Measurements from ENCODE around the gene TMEM201. TPM values are rescaled to one million over a fixed set of nuclear protein-coding genes. Genes with fewer than 3 reads are reported as not detected.

Gene TMEM201
- total and polyA plus RNA-seq, 4 donors: 1.5 to 3.5 (median 2.9) TPM

DNA sequence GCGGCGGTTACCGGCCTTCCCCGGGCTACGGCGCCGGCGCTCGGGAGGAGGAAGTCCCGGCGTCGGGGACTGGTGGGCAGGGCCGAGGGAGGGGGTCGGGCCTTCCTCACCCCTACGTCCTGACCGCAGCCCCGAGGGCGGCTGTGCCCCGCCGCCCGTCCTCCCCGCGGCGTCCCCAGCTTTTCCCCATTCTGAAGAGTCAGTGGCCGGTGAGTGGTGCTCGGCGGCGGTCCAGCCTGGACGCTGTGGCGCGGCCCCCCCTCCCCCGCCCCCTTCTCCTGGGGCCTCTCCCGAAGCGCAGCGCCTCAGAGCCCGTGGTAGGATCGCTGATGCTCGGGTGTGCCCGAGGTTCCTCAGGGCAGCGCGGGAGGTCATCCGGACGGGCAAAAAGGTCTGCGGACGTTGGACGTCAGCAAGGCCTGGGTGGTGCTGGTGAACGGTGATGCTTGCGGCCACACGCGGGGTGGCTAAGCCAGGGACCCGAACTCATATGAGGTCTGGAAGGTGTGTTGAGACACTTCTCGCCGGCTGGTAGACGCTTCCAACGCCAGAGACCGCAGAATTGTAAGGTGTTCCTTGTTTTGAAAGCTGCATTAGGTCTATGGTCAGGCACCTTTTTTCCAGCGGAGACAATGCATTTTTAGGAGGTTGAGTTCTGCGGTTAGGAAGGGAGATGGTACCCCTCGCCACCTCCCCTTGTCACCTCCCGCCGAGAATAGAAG lies 48.7 kb upstream of the TMEM201 start:
- H3K36me3 ChIP-seq (ENCODE audit: control insufficient read depth in 4 of 4, insufficient read depth in 3 of 4, low read depth in 1 of 4, low read length in 3 of 4): no peaks in the 10 kb centered on the region
- H3K9ac ChIP-seq (ENCODE audit: low read depth in 1 of 2, low read length in 2 of 2): peak overlapping the region; percentile 45 to 73
- no peaks in the 10 kb centered on the region for H3K9me3 ChIP-seq (ENCODE audit: control insufficient read depth in 4 of 4, low read length in 3 of 4)
- peak overlapping the region; percentile 83 to 99 (median 90) for H3K4me3 ChIP-seq (ENCODE audit: low read depth in 1 of 3, low read length in 3 of 3)
- no peaks in the 10 kb centered on the region for H3K27me3 ChIP-seq (ENCODE audit: control insufficient read depth in 4 of 4, insufficient read depth in 4 of 4, low read length in 3 of 4)
- 4% methylated on average over 61 of the region's 61 CpGs for WGBS
- TF ChIP-seq FOXA1 (IDR thresholded peaks at IDR 0.05) (no peak), TAF1 (conservative IDR thresholded peaks at IDR 0.05) (peak; percentile 17), HNF4A (conservative IDR thresholded peaks at IDR 0.05) (no peak), EGR1 (IDR thresholded peaks at IDR 0.05; ENCODE audit: low read depth in 2 of 2) (no peak), JUND (IDR thresholded peaks at IDR 0.05) (no peak), YY1 (IDR thresholded peaks at IDR 0.05) (no peak), FOXA2 (IDR thresholded peaks at IDR 0.05) (no peak)
- TF ChIP-seq, protein P1, sequence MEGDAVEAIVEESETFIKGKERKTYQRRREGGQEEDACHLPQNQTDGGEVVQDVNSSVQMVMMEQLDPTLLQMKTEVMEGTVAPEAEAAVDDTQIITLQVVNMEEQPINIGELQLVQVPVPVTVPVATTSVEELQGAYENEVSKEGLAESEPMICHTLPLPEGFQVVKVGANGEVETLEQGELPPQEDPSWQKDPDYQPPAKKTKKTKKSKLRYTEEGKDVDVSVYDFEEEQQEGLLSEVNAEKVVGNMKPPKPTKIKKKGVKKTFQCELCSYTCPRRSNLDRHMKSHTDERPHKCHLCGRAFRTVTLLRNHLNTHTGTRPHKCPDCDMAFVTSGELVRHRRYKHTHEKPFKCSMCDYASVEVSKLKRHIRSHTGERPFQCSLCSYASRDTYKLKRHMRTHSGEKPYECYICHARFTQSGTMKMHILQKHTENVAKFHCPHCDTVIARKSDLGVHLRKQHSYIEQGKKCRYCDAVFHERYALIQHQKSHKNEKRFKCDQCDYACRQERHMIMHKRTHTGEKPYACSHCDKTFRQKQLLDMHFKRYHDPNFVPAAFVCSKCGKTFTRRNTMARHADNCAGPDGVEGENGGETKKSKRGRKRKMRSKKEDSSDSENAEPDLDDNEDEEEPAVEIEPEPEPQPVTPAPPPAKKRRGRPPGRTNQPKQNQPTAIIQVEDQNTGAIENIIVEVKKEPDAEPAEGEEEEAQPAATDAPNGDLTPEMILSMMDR (IDR thresholded peaks at IDR 0.05; ENCODE audit: low read depth, low read length, missing input control): no peak
- TF ChIP-seq, protein P2, sequence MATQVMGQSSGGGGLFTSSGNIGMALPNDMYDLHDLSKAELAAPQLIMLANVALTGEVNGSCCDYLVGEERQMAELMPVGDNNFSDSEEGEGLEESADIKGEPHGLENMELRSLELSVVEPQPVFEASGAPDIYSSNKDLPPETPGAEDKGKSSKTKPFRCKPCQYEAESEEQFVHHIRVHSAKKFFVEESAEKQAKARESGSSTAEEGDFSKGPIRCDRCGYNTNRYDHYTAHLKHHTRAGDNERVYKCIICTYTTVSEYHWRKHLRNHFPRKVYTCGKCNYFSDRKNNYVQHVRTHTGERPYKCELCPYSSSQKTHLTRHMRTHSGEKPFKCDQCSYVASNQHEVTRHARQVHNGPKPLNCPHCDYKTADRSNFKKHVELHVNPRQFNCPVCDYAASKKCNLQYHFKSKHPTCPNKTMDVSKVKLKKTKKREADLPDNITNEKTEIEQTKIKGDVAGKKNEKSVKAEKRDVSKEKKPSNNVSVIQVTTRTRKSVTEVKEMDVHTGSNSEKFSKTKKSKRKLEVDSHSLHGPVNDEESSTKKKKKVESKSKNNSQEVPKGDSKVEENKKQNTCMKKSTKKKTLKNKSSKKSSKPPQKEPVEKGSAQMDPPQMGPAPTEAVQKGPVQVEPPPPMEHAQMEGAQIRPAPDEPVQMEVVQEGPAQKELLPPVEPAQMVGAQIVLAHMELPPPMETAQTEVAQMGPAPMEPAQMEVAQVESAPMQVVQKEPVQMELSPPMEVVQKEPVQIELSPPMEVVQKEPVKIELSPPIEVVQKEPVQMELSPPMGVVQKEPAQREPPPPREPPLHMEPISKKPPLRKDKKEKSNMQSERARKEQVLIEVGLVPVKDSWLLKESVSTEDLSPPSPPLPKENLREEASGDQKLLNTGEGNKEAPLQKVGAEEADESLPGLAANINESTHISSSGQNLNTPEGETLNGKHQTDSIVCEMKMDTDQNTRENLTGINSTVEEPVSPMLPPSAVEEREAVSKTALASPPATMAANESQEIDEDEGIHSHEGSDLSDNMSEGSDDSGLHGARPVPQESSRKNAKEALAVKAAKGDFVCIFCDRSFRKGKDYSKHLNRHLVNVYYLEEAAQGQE (IDR thresholded peaks at IDR 0.05): no peak
- H3K4me1 ChIP-seq (ENCODE audit: control insufficient read depth in 4 of 4, insufficient read depth in 4 of 4, low read length in 3 of 4): peaks cover 11 to 28% (median 19%) of the 10 kb centered on the region in 4 donors
- H3K27ac ChIP-seq (ENCODE audit: low read depth in 1 of 2, low read length in 2 of 2): peak overlapping the region; percentile 51 to 72
- peak; percentile 54 for DNase-seq (ENCODE audit: low spot score)

DNA sequence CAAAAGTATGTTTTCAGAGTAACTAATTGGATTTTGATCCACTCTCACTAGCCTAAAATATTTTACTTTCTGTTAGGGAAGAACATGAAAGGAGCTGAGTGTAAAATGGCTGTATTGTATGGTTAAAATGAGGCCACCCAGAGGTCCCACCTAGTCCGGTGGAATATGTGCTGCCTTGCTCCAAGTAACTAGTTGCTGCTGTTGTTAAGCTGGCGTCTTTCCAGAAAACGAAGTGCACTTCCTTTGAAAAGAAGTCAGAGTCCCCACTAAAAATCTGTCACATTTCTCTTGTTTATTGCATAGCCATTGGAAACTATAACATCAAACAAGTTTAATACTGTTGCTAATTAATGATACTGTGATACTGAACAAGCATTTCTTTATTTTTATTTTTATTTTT lies 46.3 kb upstream of the TMEM201 start:
- Histone ChIP-seq H3K9me3 (ENCODE audit: control insufficient read depth in 4 of 4, low read length in 3 of 4) (no peaks in the 10 kb centered on the region), H3K27ac (ENCODE audit: low read depth in 1 of 2, low read length in 2 of 2) (no peak overlapping the region), H3K27me3 (ENCODE audit: control insufficient read depth in 4 of 4, insufficient read depth in 4 of 4, low read length in 3 of 4) (no peaks in the 10 kb centered on the region), H3K4me3 (ENCODE audit: low read depth in 1 of 3, low read length in 3 of 3) (peak overlapping the region in 1 of 3 donors; percentile 28), H3K4me1 (ENCODE audit: control insufficient read depth in 4 of 4, insufficient read depth in 4 of 4, low read length in 3 of 4) (peaks cover 12 to 28% (median 20%) of the 10 kb centered on the region in 4 donors), H3K9ac (ENCODE audit: low read depth in 1 of 2, low read length in 2 of 2) (peak overlapping the region in 1 of 2 donors; percentile 14), H3K36me3 (ENCODE audit: control insufficient read depth in 4 of 4, insufficient read depth in 3 of 4, low read depth in 1 of 4, low read length in 3 of 4) (no peaks in the 10 kb centered on the region)
- no peak for DNase-seq (ENCODE audit: low spot score)
- 3% methylated on average over 3 of the region's 3 CpGs for WGBS
- TF ChIP-seq JUND (IDR thresholded peaks at IDR 0.05): no peak
- TF ChIP-seq, protein P2 (IDR thresholded peaks at IDR 0.05): no peak
- TF ChIP-seq FOXA2 (IDR thresholded peaks at IDR 0.05): no peak
- no peak for TF ChIP-seq TAF1 (conservative IDR thresholded peaks at IDR 0.05)
- no peak for TF ChIP-seq ATF3 (IDR thresholded peaks at IDR 0.05)
- TF ChIP-seq, protein P3, sequence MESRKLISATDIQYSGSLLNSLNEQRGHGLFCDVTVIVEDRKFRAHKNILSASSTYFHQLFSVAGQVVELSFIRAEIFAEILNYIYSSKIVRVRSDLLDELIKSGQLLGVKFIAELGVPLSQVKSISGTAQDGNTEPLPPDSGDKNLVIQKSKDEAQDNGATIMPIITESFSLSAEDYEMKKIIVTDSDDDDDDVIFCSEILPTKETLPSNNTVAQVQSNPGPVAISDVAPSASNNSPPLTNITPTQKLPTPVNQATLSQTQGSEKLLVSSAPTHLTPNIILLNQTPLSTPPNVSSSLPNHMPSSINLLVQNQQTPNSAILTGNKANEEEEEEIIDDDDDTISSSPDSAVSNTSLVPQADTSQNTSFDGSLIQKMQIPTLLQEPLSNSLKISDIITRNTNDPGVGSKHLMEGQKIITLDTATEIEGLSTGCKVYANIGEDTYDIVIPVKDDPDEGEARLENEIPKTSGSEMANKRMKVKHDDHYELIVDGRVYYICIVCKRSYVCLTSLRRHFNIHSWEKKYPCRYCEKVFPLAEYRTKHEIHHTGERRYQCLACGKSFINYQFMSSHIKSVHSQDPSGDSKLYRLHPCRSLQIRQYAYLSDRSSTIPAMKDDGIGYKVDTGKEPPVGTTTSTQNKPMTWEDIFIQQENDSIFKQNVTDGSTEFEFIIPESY (IDR thresholded peaks at IDR 0.05): no peak
- no peak for TF ChIP-seq FOXA1 (IDR thresholded peaks at IDR 0.05)
- TF ChIP-seq GABPA (IDR thresholded peaks at IDR 0.05 in 1 of 2, conservative IDR thresholded peaks at IDR 0.05 in 1 of 2): no peak
- TF ChIP-seq RAD21 (IDR thresholded peaks at IDR 0.05): no peak
- TF ChIP-seq, protein P4, sequence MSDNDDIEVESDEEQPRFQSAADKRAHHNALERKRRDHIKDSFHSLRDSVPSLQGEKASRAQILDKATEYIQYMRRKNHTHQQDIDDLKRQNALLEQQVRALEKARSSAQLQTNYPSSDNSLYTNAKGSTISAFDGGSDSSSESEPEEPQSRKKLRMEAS (IDR thresholded peaks at IDR 0.05): no peak
- no peak for TF ChIP-seq YY1 (IDR thresholded peaks at IDR 0.05)
- no peak for TF ChIP-seq SP1 (IDR thresholded peaks at IDR 0.05)
- no peak for TF ChIP-seq EGR1 (IDR thresholded peaks at IDR 0.05; ENCODE audit: low read depth in 2 of 2)
- TF ChIP-seq RXRA (IDR thresholded peaks at IDR 0.05): no peak
- TF ChIP-seq HNF4A (conservative IDR thresholded peaks at IDR 0.05): no peak
- TF ChIP-seq, protein P1 (IDR thresholded peaks at IDR 0.05; ENCODE audit: low read depth, low read length, missing input control): no peak
